ENCODE results near the gene AFAP1L2. TPM values are rescaled to one million over a fixed set of nuclear protein-coding genes. Genes with fewer than 3 reads are reported as not detected.
A peak's percentile ranks its signal among the peaks of the same experiment; 100 is the strongest.

AFAP1L2 gene
- 22.8 TPM for total RNA-seq

- peak; percentile 85 for ATAC-seq
Observed at GRCh38 chr10:114404171-114405010, at the start of gene AFAP1L2. AFAP1L2 (minus strand) TSS chr10:114404502; CDS start chr10:114404455, 47 bp downstream.

- ATAC-seq, result no peak
Observed at GRCh38 chr10:114453576-114453975, 49.3 kb upstream of the AFAP1L2 start.

DNA sequence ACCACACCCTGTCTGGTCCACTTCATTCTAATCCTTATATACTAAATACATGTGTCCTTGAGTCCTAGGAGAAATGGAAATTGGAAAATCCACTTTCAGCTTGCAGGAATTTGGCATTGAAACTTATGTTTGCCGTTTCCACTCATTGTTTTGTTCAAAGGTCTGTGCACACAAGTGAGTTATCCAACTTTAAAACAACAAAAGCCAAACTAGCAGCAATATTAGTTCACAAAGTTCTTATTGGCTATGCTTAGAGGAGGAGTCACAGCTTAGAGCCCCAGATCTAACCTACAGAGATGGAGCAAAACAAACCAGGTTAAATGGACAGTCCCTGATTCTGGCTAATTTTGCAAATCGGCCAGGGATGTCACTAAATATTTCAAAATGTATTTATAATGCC is 44.6 kb upstream of the AFAP1L2 start:
- ATAC-seq, result no peak

GRCh38 chr10:114445332-114445731 is 41.0 kb upstream of the AFAP1L2 start:
- no peak for ATAC-seq

DNA sequence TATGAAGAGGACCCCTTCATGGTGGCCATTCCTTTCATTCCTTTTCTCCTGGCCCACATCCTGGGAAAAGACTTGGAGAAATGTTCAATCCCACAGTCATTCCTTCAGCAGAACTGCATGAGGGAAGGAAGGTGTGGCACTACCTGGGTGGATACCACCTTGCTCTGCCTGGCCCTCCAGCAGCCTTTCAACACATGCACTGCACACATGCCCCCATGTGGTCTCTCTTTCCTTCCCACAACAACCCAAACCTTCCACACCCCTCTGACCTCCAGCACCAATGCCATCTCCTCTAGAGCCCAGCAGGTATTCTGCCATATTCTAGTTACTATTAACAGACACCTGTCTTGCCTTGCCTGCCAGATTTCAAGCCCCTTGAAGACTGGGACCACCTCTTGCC is 40.5 kb upstream of the AFAP1L2 start:
- peak; percentile 19 for ATAC-seq

- no peak for ATAC-seq
Observed at GRCh38 chr10:114442091-114442630, 37.9 kb upstream of the AFAP1L2 start.

- no peak for ATAC-seq
Observed at GRCh38 chr10:114441107-114441506, 36.8 kb upstream of the AFAP1L2 start.

DNA sequence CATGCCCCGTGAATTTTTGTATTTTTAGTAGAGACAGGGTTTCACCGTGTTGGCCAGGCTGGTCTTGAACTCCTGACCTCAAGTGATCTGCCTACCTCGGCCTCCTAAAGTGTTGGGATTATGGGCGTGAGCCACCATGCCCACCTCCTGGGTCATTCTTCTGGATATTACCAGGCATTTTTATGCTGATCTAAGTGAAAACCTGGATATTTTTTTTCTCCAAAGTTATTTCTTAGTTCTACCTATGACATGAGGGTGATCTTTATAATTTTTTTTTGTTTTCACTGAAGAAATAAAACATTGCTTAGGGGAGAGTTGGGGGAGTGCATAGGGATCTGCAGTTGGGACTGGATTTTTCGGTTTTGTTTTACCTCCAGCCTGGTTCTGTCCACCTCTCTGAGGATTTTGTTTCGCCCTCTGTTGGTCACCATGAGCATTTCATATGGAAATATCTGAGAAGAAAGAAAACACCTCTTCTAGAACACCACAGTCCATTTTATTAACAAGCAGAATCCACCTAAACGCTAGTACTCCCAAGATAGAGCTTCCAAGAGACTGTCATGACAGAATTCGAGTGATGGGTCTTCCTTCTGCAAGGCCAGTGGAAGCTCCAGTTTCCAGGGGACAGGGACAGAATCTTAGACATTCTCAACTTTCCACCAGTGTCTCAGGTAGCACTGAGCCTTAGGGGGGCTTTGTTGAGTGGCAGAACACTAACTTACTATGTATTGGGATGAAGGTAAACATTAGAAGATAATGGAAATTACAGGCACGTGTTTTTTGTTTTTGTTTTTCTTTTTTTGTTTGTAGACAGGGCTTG is 33.4 kb upstream of the AFAP1L2 start:
- ATAC-seq, result no peak

DNA sequence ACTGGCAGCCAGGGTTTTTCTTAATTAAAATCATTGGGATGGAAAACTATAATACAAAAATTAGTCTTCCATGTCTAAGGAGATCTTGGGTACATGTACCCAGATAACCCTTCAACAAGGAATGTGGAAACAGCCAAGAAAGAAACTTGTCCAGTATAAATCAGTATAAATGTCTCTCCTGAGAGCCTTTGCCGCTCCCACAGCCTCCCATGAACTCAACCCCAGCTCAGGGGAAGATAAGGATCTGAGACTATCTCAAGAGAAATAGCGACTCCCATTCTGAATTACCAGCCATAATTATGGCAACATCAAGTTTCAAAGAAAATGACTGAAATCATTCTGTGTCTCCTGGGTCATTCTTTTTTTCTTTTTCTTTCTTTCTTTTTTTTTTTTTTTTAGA is 32.6 kb upstream of the AFAP1L2 start:
- no peak for ATAC-seq

DNA sequence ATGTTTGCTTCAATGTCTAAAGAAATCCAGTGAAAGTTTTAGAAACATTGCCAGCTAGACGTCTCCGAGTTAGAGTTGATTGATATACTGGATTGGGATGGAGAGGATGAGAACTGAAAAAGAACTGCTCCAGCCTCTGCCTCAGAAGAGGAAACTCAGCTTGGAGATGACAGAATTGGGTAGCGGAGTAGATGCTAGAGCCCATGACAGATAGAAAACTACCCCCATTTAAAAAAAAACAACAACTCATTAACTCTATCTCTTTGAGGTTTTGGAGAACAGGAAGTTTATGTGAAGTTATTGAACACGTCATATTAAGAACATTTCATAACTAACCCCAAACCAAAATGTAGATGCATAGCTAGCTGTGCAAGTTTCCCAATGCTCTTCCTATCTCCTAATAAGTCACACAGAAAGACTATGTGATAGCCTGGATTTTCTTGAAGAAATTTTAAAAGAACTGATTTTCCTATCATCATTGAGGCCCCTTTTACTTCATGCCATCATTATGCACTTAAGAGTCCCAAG is 28.3 kb upstream of the AFAP1L2 start:
- ATAC-seq, result no peak

DNA sequence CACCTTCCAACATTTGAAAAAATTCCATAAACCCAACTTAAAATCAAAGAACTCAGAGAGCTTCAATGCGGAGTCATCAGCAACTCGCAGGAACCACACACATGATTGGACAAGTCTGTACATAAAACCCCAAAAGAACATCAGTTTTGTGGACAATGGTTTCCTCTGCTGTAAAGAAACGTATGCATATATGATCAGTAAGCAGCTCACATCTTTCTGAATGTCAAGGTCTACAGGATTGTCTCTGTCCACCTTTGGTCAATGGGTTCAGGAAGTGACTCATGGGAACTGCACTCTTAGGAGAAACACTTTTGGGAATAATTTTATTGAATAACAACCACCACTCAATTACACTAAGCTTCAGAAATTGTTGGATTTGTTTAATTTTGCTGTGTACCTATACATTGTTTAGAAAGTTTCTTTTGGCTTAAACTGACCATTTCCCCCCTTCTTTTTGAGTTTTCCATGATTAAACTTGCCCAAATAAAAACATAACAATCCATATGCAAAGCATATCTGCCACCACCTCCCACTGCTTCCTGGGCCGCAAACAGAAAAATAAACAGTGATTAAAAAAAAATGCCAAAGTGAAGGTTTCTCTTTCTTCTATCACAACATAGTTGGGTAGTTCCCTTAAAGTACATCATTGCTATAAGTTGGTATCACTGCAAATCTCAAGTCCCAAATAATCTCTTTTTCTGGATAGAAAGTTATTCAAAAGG is 27.3 kb upstream of the AFAP1L2 start:
- ATAC-seq, result no peak

DNA sequence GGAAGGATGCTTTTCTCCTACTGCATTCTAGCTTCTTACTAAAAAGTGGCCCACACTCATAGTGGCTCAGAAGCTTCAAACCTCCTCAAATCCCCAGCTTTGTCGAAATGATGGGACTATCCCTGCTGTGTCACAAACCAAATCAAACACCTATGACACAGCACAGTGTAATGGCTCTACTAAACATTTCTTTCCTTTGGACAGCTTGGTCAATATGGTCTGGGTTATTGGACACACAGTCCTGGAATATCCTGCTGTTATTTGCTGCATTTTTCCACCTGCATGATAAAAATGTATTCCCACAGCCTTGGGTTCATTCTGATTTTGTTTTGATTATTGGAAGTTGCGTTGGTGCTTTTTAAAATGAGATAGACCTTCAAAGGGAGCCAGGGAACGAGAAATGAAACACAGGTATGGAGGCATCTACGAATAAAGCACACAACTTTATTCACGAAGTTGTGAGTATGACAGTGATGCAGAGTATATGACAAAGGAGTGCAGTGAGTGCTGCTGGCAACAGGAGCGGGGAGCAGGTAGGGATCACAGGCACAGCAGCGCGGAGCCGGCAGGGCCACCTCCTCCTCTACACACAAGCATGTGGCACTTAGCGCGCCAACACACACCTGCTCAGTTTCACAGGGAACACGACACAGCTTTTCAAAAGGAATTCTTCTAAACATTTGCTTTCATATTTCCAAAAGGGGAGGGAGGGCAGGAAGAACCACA is 26.5 kb upstream of the AFAP1L2 start:
- no peak for ATAC-seq

DNA sequence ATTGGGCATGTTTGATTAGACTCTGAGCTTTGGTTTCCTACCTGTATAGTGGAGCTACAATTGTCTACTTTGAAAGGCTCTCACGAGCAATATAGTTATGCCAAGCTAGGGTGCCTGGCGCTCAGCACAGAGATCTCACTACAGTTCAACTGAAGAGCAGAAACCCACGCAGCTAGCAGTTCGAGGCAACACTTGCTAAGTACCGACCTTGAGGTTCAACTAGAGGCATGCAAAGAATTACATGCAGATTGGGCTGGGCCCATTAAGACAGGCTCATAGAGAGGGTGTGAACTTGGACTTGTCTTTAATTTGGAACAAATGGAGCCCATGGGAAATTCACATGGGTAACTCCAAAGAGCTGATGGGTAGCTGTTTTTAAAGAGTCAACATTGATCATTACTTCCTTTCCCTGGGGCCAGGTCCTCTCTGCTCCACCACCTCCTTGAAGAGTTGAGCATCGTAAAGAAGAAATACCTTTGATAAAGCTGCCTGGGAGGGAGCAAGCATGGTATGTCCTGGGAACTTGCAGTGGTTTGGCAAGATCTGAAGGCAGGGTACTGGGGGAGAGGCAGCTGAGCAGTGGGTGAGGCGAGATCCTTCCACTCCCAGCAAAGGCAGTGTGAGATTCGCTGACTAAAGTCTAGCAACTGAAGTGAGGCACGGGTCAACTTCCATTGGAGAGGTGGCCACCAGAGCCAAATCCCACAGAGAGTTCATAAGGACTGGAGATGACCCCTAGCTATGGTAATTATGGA is 25.5 kb upstream of the AFAP1L2 start:
- no peak for ATAC-seq

- ATAC-seq, result peak; percentile 4
Observed at GRCh38 chr10:114427124-114427852, 23.0 kb upstream of the AFAP1L2 start.

GRCh38 chr10:114426476-114426875 is 22.2 kb upstream of the AFAP1L2 start:
- no peak for ATAC-seq

DNA sequence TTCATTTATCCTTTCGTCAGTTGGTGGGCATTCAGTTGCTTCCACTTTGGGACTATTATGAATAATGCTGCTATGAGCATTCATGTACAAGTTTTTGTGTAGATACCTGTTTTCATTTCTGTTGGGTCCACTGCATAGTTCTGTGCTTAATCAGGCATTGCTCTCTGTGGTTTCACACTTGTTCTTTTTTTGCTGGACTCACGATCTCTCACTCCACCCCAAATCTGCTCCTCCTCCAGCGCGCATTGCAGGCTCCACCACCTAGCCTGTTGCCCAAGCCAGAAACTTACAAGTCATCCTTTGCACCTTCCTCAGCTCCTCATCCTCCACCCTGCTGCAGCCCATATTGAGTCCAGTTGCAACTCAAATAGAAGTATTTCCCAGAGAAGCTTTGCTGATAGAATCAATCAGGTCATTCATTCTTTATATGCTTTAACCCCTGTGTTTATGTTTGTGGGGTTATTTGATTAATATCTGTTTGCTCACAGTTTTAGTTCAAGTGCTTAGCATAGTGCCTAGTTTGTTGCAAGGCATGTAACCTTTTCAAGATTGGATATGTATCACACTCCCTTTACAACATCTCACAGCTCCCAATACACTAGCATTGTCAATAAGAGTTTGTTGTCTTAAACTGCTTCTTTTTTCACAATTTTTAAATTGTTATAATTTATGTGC is 16.6 kb upstream of the AFAP1L2 start:
- ATAC-seq, result no peak

DNA sequence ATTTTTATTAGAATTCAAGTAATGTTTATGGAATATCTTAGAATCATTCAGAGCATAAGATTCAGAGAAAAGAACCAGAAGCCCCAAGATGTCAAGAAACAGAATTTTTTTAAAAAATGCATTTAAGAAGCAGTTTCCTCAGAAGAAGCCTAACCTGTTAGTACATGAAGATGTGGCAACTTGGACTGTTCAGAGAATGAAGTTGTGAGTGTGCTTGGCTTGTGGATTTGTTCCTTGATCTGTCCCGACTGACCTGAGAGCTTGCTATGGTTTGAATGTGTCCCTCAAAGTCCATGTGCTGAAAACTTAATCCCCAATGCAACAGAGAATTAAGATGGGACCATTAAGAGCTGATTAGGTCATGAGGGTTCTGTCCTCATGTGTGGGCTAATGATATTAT is 13.8 kb upstream of the AFAP1L2 start:
- peak; percentile 56 for ATAC-seq

- peak; percentile 96 for ATAC-seq
Observed at GRCh38 chr10:114412907-114413797, 8.8 kb upstream of the AFAP1L2 start.
